GM18526 (cell line): ENCODE data around the gene TLCD3A.
A peak's percentile ranks its signal among the peaks of the same experiment; 100 is the strongest.

Experiments
- POLR2A ChIP-seq: IDR thresholded peaks from 3 replicates; pipeline ENCODE4 v1.6.1; 2011; ENCODE audit not compliant: insufficient read length; ENCODE audit errors: extremely low read depth

Gene TLCD3A

DNA sequence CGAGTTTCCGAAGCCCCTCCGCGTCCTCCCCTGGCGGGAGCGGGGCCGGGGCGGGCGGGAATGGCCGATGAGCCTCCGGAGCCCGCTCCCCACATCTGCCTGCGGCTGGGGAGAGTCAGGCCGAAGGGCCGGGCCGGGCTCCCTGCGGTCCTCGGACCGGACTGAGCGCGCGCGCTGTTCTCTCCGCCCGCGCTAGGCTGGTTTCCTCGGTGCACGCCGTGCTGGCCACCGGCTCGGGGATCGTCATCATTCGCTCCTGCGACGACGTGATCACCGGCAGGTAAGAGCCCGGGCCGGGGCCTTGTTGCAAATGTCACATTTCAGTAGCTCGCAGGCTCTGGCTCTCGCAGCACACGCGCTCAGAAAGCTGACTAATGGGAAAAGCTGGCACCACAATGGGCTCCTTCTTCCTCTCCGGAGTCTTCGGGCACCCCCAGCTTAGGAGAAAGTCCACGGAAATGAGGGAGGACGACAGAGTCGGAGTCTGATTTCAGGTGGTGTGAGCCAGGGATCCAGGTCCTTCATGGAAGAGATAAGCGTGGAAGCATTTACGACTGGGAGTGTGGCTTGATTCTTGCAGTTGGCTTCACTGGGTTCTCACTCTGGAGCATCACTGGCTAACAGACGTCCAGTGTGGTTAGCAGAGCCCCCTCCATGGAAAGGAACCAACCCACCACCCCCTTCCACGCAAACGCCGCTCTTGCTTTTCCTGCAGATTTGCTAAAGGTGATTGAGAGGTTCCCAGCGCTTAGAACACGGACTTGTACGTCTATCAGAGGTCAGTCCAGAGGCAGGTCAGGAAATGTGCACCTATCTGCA, 715 bp downstream of the TLCD3A start:
- TF ChIP-seq POLR2A = no peak

DNA sequence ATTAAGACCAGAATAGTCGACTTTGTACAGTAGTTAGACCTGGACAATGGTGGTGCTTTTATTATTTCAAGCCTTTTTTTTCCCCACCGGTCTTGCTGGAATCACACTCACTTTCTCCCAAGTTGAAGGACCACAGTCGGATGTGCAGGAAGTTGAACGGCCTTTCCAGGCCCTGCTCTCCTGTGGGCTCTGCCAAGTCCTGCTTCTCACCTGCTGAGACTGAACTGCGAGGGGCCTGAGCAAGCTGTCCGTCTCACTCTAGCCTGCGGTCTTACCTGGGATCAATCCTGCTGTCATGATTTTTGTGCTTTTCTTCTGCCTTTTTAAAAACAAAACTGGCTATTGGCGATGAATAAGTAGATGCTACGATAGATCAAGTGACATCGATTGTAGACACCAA, 1.3 kb downstream of the TLCD3A start:
- no peak for TF ChIP-seq POLR2A

- TF ChIP-seq POLR2A = no peak
These were observed 5.2 kb downstream of the TLCD3A start for GRCh38 chr17:737561-738113.

DNA sequence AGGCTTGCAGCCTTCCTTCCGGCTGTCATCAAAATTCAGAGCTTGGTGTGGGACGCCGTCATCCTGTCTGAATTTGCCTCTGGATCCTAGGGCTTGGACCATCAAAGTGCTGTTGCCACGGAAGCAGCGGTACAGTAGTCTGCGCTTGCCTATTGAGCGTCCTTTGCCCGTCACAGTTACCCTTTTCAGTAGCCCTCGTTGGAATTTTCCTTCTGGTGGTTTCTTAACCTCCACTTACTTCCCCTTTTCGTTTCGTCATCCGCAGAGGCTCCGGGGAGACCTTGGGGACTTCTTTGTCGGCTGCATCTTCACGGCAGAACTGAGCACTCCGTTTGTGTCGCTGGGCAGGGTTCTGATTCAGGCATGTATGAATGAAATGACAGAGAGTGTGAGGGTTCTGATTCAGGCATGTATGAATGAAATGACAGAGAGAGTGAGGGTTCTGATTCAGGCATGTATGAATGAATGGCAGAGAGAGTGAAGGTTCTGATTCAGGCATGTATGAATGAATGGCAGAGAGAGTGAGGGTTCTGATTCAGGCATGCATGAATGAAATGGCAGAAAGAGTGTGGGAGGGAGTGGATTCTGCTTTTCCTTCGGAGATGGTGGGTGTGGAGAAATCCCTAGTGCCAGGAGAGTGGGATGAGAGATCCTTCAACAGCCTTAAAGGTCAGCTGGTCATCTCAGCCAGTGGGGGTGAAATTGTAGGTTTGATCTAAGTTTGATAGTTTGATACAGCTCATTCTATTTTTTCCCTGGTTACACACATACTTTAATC, 8.0 kb downstream of the TLCD3A start:
- no peak for TF ChIP-seq POLR2A

DNA sequence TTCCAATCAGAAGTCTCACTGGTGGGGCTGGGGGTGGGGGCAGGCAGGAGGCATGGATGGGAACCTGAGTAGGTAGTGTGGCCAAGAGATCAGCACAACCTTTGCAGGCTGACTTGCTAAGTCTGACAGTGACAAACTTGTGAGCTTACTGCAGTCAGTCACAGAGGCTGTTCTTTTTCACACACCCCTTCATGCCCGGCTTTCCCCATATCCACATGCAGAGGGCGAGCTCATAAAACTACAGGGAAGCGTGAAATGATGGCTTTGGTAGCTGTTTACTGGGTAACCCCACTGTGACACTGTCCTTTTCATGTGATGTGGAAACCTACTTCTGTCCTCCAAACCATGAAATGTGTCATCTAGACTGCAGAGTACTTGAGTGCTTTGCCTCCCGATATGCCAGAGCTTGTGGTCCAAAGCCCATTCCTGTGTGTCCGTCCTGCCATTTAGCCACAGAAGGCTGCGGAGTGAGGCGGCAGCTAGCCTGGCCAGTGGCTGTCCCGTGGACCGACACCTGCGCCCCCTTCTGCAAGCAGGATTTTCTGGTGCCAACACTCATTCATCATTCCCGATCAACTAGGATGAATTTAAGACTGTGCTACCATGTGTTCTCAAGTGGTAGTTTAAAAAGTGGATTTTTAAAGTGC, 9.9 kb downstream of the TLCD3A start:
- no peak for TF ChIP-seq POLR2A

DNA sequence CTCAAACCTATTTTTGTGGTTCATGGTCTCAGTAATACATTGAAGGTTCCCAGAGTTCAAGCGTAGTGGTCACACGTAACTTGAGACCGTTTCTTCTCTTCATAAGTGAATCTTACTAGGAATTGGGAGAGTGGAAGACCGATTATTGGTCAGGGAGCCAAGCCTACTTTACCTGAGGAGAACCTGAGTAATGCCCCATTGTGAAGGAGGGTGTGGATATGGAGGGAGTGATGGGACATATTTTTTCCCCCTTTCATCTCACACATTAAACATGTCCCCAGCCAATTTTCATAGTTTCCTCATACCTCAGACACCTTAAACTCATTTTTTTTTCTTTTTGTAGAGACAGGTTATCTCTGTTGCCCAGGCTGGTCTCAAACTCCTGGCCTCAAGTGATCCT, 10.7 kb downstream of the TLCD3A start:
- TF ChIP-seq POLR2A = no peak

- TF ChIP-seq POLR2A = no peak
These were observed 12.5 kb downstream of the TLCD3A start for GRCh38 chr17:744937-745336.

DNA sequence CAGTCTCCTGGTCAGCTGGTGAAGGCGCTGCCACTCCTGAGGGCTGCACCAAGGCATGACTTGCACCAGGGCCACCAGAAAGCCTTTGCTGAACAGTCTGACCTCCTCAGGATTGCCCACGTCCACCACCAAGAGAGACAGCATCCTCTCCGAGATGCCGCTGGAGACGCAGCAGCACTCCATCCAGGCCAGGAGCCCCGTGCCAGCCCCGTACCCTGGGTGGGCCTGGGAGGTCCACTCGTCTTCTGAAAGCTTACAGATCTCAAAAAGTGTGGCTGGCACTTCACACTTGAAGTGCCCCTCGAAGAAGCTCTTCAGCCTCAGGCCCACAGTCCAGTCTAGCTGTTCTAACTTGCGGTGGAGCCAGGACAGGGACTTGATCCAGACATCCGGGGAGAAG, 13.0 kb downstream of the TLCD3A start:
- no peak for TF ChIP-seq POLR2A

GRCh38 chr17:746181-746580, 13.8 kb downstream of the TLCD3A start:
- TF ChIP-seq POLR2A = no peak

DNA sequence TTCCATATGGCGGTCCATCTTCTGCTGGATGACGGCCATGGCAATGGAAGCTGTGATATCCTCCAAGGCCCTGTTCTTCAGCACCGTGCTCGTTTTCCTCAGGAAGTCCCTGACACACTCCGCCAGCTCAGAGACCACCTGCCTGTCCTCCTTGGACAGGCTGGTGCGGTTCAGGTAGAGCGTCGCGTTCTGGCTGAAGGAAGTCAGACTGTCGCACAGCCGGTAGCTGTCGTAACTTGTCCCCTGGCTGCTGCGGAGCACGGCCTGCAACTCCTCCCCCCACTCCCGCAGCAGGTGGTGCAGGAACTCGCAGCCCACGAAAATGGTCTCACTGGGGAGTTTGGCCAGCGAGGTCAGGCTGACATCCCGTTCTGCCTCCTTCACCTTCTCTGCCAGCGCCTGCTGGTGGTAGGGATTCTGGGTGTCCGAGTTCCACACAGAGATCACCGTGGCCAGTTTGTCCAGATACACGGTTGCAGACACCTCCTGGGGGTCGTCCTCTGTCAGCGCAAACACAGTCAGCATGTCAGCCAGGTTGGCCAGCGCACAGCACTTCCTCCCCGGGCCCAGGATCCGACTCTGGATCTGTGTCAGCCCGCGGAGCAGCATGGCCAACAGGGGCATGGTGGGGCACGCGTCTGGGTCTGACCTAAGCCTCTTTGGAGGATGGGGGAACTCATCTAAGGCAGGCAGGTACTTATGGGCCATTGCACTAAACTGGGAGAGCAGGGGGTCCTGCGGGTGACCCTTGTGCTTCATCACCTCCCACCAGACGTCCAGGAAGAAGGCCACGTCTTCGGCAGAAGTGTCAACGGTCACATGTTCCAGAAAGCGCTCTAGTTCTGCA, 14.6 kb downstream of the TLCD3A start:
- TF ChIP-seq POLR2A = no peak

DNA sequence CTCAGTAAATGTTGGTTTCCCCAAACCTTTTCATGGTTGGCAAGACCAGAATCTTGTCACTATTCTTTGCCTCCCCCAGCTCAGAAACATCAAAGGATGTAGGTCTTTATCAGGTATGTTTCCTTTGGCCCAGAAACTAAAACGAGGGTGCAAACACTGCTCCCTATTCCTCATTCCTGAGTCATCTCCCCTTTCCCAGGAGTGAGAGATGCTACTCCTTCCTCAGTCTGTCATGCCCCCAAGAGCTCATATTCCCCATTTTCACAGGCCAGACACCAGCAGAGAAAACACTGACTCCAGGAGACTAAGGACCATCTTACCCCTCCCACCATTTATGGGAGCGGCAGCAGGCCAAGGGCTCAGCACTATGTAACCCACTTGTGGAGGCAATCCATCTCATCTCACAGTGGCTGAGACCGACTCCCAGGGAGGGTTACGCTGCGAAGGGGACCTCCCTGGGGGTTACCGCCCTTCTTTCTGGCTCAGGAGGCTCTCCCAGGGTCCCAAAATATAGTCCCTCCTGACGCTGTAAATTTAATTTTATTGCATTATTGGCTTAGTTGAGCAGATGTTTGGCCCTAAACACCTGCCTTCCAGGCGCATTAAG, 18.1 kb downstream of the TLCD3A start:
- no peak for TF ChIP-seq POLR2A

GRCh38 chr17:751269-752001, 19.0 kb downstream of the TLCD3A start:
- no peak for TF ChIP-seq POLR2A

DNA sequence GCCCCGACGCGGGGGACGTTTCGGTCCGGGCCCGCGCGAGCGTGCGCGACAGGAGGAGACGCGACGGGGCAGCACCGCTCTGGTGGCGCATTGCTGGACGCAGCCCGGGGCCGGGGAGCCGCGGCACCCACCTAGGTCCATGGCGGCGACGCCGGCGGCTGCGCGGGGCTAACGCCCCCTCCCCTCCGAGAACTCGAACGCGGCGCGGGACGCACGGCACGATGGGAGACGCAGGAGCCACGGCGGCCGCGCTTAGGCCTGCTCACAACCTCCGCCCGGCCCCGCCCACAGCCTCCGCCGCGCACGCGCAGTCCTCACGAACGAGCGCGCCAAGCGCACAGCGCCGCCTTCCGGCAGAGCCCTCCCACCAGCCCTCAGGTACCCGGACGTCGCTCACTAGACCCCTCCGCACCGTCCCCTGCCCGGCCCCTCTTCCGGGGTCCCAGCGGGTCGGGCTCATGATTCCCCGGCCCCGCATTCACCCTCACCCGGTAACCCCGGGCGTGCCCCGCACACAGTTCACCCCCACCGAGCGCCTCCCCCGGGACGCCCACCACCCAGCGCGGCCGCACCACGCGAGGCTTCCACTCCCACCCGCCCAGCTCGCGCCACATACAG, 19.7 kb downstream of the TLCD3A start, which contains the start of gene GEMIN4:
TSS of gene GEMIN4 (minus strand) at position 263 of the 618 bp plus-strand sequence. CDS start at position 141, 122 bp downstream.
- TF ChIP-seq POLR2A = peak; percentile 83
